H9 (cell line): ENCODE measurements around the gene DGKG. TPM values are rescaled to one million over a fixed set of nuclear protein-coding genes. Genes with fewer than 3 reads are reported as not detected.

Source experiments
- DNase-seq: peaks from one replicate; pipeline ENCODE4 v3.0.0-alpha.2; 2017
- H2AFZ ChIP-seq: one replicate; pipeline ENCODE4 v1.6.1; 2013; ENCODE audit warnings: mild to moderate bottlenecking, low read length, control low read depth, moderate library complexity
- H2AK5ac ChIP-seq: 2 replicates; pipeline ENCODE4 v1.6.1; 2013; ENCODE audit warnings: low read length, control low read depth, mixed read lengths; ENCODE audit not compliant: insufficient read length
- H2BK120ac ChIP-seq: one replicate; pipeline ENCODE4 v1.6.1; 2013; ENCODE audit warnings: low read depth, mild to moderate bottlenecking, low read length, control low read depth, inconsistent platforms; ENCODE audit not compliant: poor library complexity, severe bottlenecking
- H2BK12ac ChIP-seq: 2 replicates; pipeline ENCODE4 v1.6.1; 2013; ENCODE audit warnings: low read length, control low read depth, mixed read lengths, low read depth; ENCODE audit not compliant: insufficient read length
- H2BK15ac ChIP-seq: 2 replicates; pipeline ENCODE4 v1.6.1; 2013; ENCODE audit warnings: low read depth, low read length, control low read depth
- H2BK20ac ChIP-seq: one replicate; pipeline ENCODE4 v1.6.1; 2013; ENCODE audit warnings: low read depth, mild to moderate bottlenecking, low read length, control low read depth, inconsistent platforms; ENCODE audit not compliant: poor library complexity, severe bottlenecking
- H2BK5ac ChIP-seq: 2 replicates; pipeline ENCODE4 v1.6.1; 2013; ENCODE audit warnings: low read length, control low read depth, mixed read lengths; ENCODE audit not compliant: insufficient read length
- H3K14ac ChIP-seq: 2 replicates; pipeline ENCODE4 v1.6.1; 2013; ENCODE audit warnings: low read length, control low read depth; ENCODE audit not compliant: insufficient read depth
- H3K18ac ChIP-seq: 2 replicates; pipeline ENCODE4 v1.6.1; 2013; ENCODE audit warnings: low read depth, mild to moderate bottlenecking, mixed read lengths, low read length, control low read depth; ENCODE audit not compliant: insufficient read length
- H3K23ac ChIP-seq: 2 replicates; pipeline ENCODE4 v1.6.1; 2013; ENCODE audit warnings: low read length, control low read depth, mixed read lengths, low read depth; ENCODE audit not compliant: insufficient read length
- H3K23me2 ChIP-seq: 2 replicates; pipeline ENCODE4 v1.6.1; 2013; ENCODE audit warnings: low read depth, mild to moderate bottlenecking, mixed read lengths, low read length, control low read depth; ENCODE audit not compliant: insufficient read length, poor library complexity, severe bottlenecking
- H3K27ac ChIP-seq: 2 replicates; pipeline ENCODE4 v1.5.1; 2013; ENCODE audit warnings: low read length, control low read depth, mixed read lengths, low read depth; ENCODE audit not compliant: insufficient read length
- H3K27me3 ChIP-seq: 2 replicates; pipeline ENCODE4 v1.6.1; 2013; ENCODE audit warnings: low read length, control low read depth, inconsistent platforms; ENCODE audit not compliant: insufficient read depth
- H3K4ac ChIP-seq: 2 replicates; pipeline ENCODE4 v1.6.1; 2013; ENCODE audit warnings: low read depth, mild to moderate bottlenecking, control low read depth, inconsistent platforms, low read length, moderate library complexity
- H3K4me1 ChIP-seq: 2 replicates; pipeline ENCODE4 v1.6.1; 2013; ENCODE audit warnings: low read length, control low read depth, inconsistent platforms; ENCODE audit not compliant: insufficient read depth
- H3K4me2 ChIP-seq: 2 replicates; pipeline ENCODE4 v1.6.1; 2013; ENCODE audit warnings: low read length, control low read depth, mixed read lengths; ENCODE audit not compliant: insufficient read length, insufficient read depth
- H3K56ac ChIP-seq: 2 replicates; pipeline ENCODE4 v1.6.1; 2013; ENCODE audit warnings: low read depth, mild to moderate bottlenecking, mixed read lengths, low read length, control low read depth; ENCODE audit not compliant: insufficient read length
- H3K79me1 ChIP-seq: 2 replicates; pipeline ENCODE4 v1.6.1; 2013; ENCODE audit warnings: low read depth, mild to moderate bottlenecking, moderate library complexity, low read length, control low read depth, inconsistent platforms; ENCODE audit not compliant: insufficient read depth, poor library complexity, severe bottlenecking
- H3K79me2 ChIP-seq: 2 replicates; pipeline ENCODE4 v1.6.1; 2013; ENCODE audit warnings: low read length, control low read depth, inconsistent platforms; ENCODE audit not compliant: insufficient read depth
- H3K9ac ChIP-seq: 2 replicates; pipeline ENCODE4 v1.6.1; 2013; ENCODE audit warnings: low read length, control low read depth, mixed read lengths; ENCODE audit not compliant: insufficient read length; ENCODE audit errors: extremely low read depth
- H3K9me3 ChIP-seq: one replicate; pipeline ENCODE4 v1.6.1; 2013; ENCODE audit warnings: low read depth, low read length, inconsistent platforms; ENCODE audit not compliant: control insufficient read depth
- H3T11ph ChIP-seq: one replicate; pipeline ENCODE4 v1.6.1; 2013; ENCODE audit warnings: mild to moderate bottlenecking, low read length, control low read depth, inconsistent platforms
- H4K20me1 ChIP-seq: one replicate; pipeline ENCODE4 v1.6.1; 2013; ENCODE audit not compliant: control insufficient read depth, insufficient read length, insufficient read depth
- H4K5ac ChIP-seq: 2 replicates; pipeline ENCODE4 v1.6.1; 2013; ENCODE audit warnings: low read depth, mild to moderate bottlenecking, mixed read lengths, low read length, control low read depth; ENCODE audit not compliant: insufficient read length
- H4K8ac ChIP-seq: replicated peaks from 2 replicates; pipeline ENCODE4 v1.6.1; 2013; ENCODE audit warnings: low read length, control low read depth, mixed read lengths, low read depth; ENCODE audit not compliant: insufficient read length
- H4K91ac ChIP-seq: 2 replicates; pipeline ENCODE4 v1.6.1; 2013; ENCODE audit warnings: low read depth, mild to moderate bottlenecking, moderate library complexity, mixed read lengths, low read length, control low read depth; ENCODE audit not compliant: insufficient read length
- H3K27ac Mint-ChIP-seq, 3 experiments: 2 replicates in 2 of 3; 3 replicates in 1 of 3; pipeline ENCODE4 v1.8.0; 2020 to 2021; ENCODE audit warnings: mixed read lengths in 3 of 3, mild to moderate bottlenecking in 1 of 3, moderate library complexity in 1 of 3
- H3K27me3 Mint-ChIP-seq: 2 replicates; pipeline ENCODE4 v1.8.0; 2021; ENCODE audit warnings: low read depth, mild to moderate bottlenecking, moderate library complexity, mixed read lengths
- H3K36me3 Mint-ChIP-seq, 3 experiments: 2 replicates in 2 of 3; 3 replicates in 1 of 3; pipeline ENCODE4 v1.8.0; 2020 to 2021; ENCODE audit warnings: low read depth in 3 of 3, mixed read lengths in 3 of 3; ENCODE audit not compliant: insufficient read depth in 1 of 3
- H3K4me1 Mint-ChIP-seq, 2 experiments: 2 replicates each; pipeline ENCODE4 v1.8.0; 2020; ENCODE audit warnings: mixed read lengths in 2 of 2
- H3K4me3 Mint-ChIP-seq, 2 experiments: 2 replicates in 1 of 2; 3 replicates in 1 of 2; pipeline ENCODE4 v1.8.0; 2020 to 2021; ENCODE audit warnings: mild to moderate bottlenecking in 2 of 2, mixed read lengths in 2 of 2, moderate library complexity in 1 of 2
- H3K9me3 Mint-ChIP-seq, 2 experiments: 2 replicates in 1 of 2; 3 replicates in 1 of 2; pipeline ENCODE4 v1.8.0; 2020; ENCODE audit warnings: mild to moderate bottlenecking in 2 of 2, mixed read lengths in 2 of 2, moderate library complexity in 1 of 2
- WGBS: extraction: QIAGEN DNeasy Blood & Tissue Kit; methylation state at CpG from one replicate; pipeline ENCODE4 v1.1.7; 2013; ENCODE audit warnings: missing lambda C conversion rate, low lambda C conversion rate, mixed read lengths; ENCODE audit not compliant: insufficient read length; ENCODE audit errors: extremely low coverage; 5-methylcytosine and 5-hydroxymethylcytosine counted together
- total RNA-seq: library from RNA; stranded (reverse); gene quantifications from 2 replicates; pipeline ENCODE4 v1.2.1, GENCODE V29; 2021
- TF ChIP-seq, protein P1 (sequence below): fragments of 200-600 bp; sonication (generic); conservative IDR thresholded peaks from 3 replicates; pipeline ENCODE4 v1.8.0; 2021; ENCODE audit warnings: antibody characterized with exemption, mild to moderate bottlenecking

Gene DGKG
- total RNA-seq, 1 experiment from 2014 or later, result not detected

DNA sequence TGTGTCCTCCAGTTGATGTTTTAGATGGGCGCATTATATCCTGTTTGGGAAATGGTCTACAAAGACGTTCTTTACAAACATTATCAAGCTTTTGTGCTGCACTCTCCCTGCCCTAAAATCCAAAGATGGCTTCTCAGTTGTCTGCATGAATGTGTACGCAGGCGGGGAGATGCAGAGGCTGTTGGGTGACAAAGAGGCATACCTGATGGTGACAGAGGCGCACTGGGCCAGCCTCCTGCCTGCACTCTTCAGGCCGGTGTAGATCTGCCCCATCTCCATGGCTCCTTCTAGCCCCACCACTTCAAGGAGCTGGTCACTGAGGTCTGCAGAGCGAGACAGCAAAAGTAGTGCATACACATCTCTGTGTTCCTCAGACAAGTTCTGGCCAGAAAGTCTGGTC, 197.3 kb downstream of the DGKG start:
- H3K9me3 Mint-ChIP-seq, result no peaks in the 10 kb centered on the region

More for the DNA sequence above, 197.3 kb downstream of the DGKG start:
- H3K36me3 Mint-ChIP-seq, result no peaks in the 10 kb centered on the region
- Histone ChIP-seq H2BK5ac (no peak overlapping the region), H3K18ac (no peak overlapping the region), H3K4me1 (no peaks in the 10 kb centered on the region; the same call in 1 of the 2 replicates), H2BK15ac (no peak overlapping the region), H3K56ac (no peak overlapping the region), H3K4ac (no peak overlapping the region), H2BK120ac (no peak overlapping the region), H3K27me3 (no peaks in the 10 kb centered on the region), H4K5ac (no peak overlapping the region), H3K27ac (no peak overlapping the region), H3K79me1 (no peaks in the 10 kb centered on the region), H3K23ac (no peak overlapping the region), H2BK12ac (no peak overlapping the region), H2BK20ac (no peak overlapping the region), H2AK5ac (no peak overlapping the region), H3K4me2 (no peak overlapping the region), H3K23me2 (no peaks in the 10 kb centered on the region), H3K79me2 (no peaks in the 10 kb centered on the region), H4K8ac (no peak overlapping the region), H3K9ac (no peak overlapping the region), H3K9me3 (no peaks in the 10 kb centered on the region), H3K14ac (no peak overlapping the region; the same call in 1 of the 2 replicates), H4K91ac (no peak overlapping the region), H3T11ph (no peak overlapping the region), H2AFZ (no peak overlapping the region), H4K20me1 (no peaks in the 10 kb centered on the region)
- peaks cover 71% of the 10 kb centered on the region for H3K27me3 Mint-ChIP-seq
- no peak for DNase-seq
- TF ChIP-seq, protein P1, sequence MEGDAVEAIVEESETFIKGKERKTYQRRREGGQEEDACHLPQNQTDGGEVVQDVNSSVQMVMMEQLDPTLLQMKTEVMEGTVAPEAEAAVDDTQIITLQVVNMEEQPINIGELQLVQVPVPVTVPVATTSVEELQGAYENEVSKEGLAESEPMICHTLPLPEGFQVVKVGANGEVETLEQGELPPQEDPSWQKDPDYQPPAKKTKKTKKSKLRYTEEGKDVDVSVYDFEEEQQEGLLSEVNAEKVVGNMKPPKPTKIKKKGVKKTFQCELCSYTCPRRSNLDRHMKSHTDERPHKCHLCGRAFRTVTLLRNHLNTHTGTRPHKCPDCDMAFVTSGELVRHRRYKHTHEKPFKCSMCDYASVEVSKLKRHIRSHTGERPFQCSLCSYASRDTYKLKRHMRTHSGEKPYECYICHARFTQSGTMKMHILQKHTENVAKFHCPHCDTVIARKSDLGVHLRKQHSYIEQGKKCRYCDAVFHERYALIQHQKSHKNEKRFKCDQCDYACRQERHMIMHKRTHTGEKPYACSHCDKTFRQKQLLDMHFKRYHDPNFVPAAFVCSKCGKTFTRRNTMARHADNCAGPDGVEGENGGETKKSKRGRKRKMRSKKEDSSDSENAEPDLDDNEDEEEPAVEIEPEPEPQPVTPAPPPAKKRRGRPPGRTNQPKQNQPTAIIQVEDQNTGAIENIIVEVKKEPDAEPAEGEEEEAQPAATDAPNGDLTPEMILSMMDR, result no peak
- H3K27ac Mint-ChIP-seq, result no peak overlapping the region
- H3K4me1 Mint-ChIP-seq, result no peaks in the 10 kb centered on the region
- H3K4me3 Mint-ChIP-seq, result no peak overlapping the region
- no CpG with 5 or more reads among the region's 7 CpGs for WGBS
